Activated naive CD4-positive, alpha-beta T cell (primary cell): ENCODE results near the gene C3AR1.
"Not testable (repeated sequence)": the region's sequence is repeated elsewhere in the genome, so short reads cannot be mapped to it uniquely, and the experiment has no call there.

Source experiments
- DNase-seq, 4 experiments: peaks; one replicate each; lab custom pipeline; 2025; lab: John Stamatoyannopoulos, UW

The C3AR1 gene

DNA sequence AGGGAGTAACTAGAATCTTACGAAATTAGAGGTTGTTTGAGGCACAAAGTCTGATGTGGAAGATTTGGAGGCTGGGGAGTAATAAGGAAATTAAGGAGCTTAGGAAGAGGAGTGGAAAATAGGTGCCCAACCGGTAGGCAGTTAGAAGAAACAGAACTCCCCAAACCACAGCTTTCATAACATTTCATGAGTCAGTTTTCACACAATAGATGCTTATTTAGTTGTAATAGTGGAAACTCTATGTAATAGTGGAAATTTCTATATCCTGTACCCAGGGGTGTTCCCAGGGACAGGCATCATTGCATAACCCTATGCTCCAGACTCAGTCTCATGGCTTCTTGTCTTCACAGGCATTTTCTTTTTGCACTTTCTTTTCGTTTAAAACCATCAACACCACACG, 8.3 kb downstream of the C3AR1 start:
- DNase-seq, result no peak

DNA sequence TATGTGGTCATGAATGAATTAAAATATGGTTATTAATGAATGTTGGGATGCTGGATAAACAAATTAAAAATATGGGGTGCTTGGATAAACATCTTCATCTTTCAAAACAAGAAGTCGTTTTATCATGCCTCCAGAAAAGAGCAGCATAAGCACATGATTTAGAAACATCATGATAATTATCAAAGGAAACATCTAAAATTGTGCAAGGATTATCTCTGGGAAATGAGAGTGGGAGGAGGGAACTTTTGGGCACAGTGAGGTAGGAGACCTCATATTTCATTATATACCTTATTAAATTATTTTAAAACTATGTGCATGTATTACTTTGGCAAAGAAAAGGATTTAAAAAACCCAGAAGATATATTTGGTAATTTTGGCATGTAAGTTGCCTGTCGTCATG, 8.9 kb downstream of the C3AR1 start:
- DNase-seq, result no peak

DNA sequence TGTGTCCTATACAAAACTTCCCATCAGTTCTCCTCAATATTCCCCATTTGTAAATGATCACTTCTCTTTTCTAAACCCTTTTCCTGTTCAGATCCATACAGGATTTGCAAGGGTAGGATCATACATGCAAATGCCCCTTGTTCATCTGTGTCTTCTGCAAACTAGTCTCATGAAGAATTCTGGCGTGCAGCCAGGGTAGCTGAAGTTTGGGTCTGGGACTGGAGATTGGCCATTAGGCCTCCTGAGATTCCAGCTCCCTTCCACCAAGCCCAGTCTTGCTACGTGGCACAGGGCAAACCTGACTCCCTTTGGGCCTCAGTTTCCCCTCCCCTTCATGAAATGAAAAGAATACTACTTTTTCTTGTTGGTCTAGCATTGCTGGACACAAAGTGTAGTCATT, 11.3 kb downstream of the C3AR1 start:
- no peak for DNase-seq

DNA sequence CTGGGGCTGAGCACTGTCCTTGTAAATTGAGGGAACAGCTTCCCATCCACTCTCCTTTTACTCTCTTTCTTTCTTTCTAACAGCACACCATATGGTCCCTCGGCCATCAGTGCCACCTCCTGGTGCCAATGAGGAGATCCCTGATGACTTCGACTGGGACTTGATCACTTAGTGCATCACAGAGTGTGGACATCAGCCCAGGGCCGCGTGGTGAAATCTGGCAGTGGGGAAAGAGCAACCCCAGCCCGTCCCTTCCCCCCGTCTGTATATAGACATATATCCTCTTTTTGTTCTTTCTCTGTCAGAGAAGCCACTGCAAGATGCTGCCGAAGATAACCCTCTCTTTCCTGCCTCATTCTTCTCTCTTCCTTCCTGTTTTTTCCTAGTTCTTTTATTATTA, 13.5 kb downstream of the C3AR1 start:
- no peak for DNase-seq

DNA sequence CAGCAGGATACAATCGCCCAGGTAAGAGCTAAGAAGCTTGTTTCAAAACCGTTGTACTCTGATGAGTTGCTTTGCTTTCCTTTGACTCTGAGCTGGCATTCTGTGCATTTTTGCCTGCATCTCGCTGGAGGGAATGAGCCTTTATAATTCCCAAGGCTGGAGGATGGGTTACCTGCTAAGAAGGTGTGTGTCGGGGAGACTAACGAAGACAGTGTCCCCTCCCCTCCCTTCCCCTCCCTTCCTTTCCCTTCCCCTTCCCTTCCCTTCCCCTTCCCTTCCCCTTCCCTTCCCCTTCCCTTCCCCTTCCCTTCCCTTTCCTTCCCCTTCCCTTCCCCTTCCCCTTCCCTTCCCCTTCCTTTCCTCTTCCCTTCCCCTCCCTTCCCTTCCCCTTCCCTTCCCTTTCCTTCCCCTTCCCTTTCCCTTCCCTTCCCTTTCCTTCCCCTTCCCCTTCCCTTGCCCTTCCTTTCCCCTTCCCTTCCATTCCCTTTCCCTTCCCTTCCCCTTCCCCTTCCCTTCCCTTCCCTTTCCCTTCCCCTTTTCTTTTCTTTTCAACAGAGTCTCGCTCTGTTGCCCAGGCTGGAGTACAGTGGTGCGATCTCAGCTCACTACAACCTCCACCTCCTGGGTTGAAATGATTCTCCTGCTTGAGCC, 15.4 kb downstream of the C3AR1 start:
- no peak for DNase-seq

DNA sequence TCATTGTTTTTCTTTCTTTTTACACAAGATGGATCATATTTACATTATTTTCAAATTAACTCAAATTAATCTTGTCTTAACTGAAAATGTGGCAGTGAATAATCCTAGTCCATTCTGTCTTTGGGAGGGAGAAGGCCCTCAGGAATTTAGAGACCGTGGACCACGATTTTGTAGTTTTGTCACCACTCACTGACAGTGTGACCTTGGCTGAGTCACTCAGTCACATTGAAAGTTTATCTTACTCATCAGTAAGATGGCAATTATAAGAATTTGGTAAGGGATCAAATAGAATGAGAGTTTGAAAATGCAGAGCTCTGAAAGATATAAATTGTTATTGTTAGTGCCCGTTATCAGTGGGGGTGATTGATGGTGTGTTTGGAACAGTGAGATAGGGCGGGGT, 17.3 kb downstream of the C3AR1 start:
- DNase-seq, result no peak

DNA sequence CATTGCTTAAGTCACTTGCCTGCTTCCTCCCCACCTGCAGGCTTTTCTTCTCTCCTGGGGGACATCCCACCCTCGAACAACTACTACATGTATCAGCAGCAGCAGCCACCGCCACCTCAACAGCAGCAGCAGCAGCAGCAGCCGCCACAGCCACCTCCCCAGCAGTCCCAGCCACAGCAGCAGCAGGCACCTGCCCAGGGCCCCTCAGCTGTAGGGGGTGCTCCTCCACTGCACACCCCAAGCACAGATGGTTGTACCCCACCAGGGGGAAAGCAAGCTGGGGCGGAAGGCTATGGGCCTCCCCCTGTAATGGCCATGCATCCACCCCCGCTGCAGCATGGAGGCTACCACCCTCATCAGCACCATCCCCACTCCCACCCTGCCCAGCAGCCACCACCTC, 18.3 kb downstream of the C3AR1 start:
- no peak for DNase-seq

DNA sequence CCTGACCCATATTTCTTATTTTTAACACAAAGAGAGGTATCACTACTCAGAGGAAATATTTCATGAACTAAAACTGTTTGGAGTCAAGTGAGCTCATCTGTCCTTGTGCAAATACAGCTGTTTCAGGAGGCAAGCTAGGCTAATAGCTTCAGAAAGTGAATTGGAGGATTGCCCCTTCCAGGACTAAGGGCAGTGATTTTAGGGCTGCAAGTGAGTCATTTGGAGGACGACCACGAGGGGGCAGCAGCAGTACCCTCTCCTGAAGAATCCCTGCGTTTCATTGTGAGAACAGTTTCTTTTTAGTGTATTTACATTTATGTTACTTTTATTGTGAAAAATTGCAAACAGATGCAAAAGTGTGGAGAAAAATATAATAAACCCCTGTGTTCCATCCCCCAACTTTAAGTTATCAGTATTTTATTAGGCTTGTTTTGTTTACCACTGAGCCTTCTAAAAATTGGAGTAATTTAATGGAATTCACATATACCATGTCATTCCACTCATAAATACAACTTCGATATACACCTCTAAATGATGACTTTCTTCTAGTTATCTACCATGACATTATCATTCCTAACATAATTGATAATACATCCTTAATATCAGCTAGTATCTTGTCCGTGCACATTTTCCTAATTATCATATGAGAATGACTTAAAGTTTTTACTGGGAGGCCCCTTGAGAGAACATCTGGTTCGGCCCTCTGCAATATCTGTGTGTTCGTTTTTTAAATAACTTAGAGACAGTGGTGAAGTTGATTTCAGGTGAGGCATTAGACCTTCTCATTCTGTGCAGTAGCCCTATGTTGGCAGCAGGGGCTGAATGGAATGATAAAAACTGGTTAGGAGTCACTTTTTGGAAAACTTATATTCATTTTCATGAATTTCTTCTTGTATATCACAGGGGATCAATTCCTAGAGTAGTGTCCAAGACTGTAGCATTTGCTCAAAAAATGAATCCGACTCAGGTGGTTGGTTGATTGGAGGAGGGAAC, 19.9 kb downstream of the C3AR1 start:
- DNase-seq, result peak; percentile 50 to 78 (median 74)

DNA sequence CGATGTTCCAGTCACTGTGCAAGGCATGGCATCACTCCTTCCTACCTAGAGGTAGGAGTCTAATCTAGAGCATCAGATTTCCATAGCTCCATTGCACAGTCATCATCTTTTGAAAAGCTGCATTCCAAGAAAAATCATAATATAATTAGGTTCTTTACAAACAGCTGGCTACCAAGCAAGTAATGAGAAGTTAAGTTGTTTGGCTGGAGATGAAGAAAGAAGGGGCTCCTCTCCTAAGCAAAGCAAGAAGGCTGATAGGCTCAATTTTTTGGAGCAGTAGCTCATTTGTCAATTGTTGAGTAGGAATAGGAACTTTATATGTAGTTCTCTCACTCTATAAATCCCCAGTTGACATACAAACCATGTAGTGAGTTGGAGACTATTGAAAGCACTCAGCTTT, 25.4 kb downstream of the C3AR1 start:
- no peak for DNase-seq

DNA sequence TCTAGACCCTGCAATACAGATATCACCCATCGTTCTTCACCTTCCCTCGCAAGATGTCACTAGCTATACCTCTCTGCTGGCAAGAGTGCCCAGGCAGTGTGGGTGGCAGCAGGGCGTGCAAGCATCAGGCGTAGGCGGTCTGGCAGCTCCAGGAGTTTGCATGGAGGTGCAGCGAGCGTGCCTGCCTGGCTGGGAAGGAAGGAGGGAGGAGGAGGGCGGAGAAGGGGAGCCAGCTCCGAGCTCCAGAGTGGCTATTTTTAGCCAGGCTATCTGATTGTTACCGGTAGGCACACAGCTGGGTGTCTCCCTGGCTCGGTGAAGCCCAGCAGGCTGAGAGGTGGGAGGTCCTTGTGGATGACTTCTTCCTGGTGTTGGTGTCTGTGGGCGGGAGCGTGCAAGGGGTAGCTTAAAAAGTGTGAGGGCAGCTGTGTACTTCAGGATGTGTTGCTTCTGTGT, 27.5 kb downstream of the C3AR1 start:
- peak in 1 of 4 experiments; percentile 9 for DNase-seq

DNA sequence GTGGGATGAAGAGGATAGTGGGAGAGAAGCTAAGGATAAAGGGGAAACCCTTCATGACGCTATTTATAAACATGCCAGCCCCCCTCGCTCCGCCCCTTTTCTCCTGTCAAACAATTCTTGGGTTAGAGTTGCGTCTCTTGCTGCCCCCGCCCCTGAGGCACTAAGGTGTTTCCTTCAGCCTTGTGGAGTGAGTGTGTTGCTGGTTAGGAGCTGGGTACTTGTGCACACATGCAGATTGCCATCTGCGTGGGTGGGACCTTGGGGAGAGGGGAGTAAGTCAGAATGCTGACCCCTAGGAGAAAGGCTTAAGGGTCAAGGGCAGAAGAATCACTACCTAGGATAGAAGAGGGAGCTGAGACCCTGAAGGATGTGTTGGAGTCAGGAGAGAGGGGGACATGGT, 28.2 kb downstream of the C3AR1 start:
- no peak for DNase-seq

DNA sequence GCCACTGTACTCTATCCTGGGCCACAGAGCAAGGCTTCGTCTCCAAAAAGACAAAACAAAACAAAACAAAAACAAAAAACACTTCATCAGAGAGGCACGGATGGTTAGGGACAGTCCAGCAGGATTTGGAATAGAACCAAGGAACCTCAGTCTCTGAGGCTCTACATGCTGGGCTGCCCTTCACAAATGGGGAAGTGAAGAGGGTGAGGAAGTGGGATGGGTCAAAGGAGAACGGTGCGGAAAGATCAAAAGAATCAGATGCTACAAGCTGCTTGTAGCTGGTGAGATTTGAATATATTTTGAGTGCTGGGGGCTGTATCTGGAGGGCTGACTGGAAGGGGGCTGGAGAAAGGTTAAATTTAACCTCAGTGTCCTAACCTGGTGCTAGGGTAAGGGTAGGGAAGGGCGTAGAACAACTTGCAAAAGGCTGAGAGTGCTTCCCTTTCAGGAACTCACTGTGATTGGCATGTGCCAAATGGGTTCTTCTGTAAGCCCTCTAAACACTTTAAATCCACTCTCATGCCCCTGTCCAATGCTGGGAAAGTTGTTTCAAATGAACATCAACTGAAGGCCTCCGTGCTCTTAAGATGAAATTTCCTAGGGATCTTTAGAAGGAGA, 29.0 kb downstream of the C3AR1 start:
- DNase-seq, result no peak

DNA sequence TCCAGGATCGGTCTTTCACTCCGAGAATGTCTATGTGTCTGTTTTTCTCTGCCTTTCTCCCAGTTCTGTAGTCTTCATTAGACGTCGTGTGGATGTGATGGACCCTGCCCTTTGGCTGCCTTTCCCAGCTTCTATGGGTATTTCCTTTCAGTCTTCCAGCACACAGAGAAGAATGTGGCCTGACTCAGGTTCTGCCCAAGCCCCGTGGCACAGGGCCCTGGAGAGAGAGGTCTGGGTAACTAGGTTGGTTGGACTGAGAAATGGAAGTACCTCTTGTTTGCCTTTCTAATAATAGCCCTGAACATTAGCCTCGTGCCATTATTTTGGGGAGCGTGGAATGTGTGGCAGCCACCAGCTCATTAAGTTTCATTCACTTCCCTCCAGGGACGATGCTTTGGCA, 29.8 kb downstream of the C3AR1 start:
- no peak for DNase-seq

DNA sequence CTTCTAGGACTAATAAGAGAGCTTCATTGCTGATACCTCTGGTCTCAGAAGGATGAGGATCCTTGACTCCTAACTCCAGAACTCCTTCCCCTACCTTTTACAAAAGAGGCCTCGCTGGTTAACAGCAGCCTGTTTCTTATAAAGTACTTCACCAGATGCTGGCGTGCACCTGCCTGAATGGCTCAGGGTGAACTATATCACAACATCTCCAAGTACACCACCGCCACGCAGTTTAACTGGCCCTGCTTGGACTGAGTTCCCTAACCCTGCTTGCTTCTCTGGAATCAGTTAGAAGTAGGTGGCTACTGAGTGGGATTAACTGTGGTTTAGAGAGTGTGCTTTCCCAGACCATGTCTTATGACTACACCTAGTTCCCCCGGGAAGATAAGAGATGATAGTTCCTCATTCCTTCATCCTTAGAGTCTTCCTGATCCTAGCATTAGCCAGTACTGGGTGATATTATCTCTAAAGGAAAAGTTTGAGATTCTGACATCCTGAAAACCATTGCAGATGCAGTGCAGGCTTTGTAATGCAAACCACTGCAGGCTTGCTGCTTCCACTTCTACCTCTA, 30.6 kb downstream of the C3AR1 start:
- no peak for DNase-seq

DNA sequence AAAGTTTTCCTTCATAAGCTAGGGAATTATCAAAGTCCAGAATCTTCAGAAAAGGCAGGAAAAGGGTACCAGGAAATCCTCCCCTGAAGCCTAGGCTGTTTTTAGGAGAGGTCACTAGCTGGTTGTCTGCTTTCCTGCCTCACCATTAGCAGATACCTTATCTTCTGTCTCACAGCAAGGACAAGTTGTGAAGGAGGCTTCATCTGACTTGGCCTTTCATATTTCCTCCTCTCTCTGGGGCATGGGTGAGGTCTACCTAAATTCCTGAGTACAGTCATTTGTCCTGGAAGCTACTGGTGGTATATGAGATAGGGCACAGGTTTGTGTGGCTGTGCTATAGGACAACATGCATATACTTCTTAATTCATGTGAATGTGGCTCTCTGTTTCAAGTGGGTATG, 31.4 kb downstream of the C3AR1 start:
- no peak for DNase-seq

DNA sequence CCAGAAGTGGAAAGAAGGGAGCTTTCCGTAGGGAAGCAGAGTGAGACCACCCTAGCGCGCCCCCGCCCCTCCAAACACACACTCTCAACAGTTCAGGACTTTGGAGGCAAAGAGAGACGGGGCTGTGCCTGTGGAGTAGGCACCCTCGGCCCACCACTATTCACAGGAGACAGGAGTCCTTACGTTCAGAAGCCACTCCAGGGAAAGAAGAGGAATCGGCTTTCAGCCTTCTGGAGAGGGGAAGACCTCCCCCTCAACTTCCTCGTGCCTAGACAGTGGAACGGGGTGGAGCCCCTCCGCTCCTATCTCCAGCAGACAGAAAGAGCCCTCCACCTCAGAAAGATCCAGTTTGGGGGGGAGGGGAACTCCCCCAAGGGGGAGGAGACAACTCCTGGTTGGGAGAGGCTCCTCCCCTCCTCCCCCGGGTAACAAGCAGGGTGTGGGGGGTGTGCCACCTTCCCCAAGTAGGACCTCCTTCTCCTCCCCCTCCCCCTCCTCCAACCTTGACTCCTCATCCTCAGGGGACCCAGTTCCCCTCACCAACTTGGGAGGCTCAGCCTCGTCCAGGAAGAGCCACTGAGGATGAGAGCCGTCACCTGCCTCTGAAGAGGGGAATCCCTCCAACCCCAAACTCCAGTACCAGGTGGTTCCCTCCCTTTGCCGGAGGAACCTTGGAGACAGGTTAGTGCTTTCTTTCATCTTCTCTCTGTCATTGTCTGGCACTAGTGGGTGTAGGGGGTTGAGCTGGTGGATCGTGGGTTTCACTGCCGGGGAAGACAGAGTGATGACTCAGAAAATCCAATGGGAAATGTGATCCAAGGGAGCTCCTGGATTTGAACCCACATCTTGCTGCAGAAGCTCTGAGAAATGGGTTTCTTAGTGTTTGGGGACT, 32.8 kb downstream of the C3AR1 start:
- no peak for DNase-seq

DNA sequence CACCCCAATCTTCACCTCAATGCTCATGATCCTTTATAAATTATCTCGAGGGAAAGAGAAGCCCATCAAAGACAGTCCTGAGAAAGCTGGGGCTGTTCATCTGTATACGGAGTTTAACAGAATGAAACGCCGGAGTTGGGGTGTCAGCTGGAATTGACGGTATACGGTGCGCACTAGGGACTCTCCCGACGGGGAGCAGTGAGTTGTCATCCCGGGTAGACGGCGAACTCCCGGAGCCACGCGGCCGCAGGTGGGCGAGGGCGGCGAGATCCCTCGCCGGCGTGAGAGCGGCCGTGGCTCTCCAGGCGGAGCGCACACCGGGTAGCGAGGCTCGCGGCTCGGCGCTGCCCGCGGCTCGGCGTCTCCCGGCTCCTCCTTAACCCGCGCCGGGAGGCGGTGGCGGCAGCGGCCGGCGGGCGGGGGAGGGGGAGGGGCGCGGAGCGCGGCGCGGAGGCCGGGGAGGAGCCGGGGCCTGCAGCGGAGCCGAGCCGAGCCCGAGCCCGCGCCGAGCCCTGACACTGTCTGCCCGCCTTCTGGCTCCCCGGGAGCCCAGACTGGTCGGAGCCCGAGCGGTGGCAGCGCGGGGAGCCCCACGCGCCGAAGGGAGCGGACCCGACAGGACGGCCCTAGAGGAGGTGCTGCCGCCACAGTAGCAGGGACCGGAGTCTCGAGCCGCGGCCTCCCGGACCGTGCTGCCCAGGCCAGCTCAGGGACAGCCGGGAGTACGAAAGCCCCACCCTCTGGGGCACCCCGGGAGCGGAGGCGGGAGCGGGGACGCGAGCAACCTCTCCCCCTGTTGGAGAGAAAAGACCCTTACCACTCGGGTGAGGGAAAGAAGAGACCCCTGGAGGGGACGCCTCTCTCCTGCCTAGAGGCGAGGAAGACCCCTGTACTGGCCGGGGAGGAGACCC, 33.7 kb downstream of the C3AR1 start, which contains the start of gene FOXJ2:
Gene FOXJ2, plus strand, starts transcription at position 475 of the 911 bp plus-strand sequence. CDS start 7,117 bp downstream, outside the sequence.
- peak; percentile 49 to 84 (median 65) for DNase-seq

DNA sequence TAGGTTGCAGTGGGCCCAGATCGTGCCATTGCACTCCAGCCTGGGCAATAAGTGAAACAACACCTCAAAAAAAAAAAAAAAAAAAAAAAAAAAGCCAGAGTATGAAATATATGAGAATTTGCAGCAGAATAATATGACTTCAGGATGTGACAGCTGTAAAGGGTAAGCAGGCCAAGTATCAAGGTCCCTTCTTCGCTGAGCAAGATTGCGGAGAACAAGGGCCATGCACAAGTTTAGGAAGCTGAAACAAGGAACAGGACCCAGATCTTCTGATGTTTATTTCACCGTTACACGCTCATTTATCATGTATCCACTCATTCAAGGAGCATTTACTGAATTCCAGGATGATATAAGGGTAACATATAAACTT, 34.3 kb downstream of the C3AR1 start:
- DNase-seq, result no peak

DNA sequence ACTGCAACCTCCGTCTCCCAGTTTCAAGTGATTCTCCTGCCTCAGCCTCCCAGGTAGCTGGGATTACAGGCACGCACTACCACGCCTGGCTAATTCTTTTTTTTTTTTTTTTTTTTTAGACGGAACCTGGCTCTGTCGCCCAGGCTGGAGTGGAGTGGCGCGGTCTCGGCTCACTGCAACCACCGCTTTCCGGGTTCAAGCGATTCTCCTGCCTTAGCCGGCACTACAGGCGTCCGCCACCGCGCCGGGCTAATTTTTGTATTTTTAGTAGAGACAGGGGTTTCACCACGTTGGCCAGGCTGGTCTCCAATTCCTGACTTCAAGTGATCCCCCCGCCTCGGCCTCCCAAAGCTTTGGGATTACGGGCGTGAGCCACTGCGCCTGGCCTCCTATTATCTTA, 35.1 kb downstream of the C3AR1 start:
- DNase-seq, result not testable (repeated sequence)

DNA sequence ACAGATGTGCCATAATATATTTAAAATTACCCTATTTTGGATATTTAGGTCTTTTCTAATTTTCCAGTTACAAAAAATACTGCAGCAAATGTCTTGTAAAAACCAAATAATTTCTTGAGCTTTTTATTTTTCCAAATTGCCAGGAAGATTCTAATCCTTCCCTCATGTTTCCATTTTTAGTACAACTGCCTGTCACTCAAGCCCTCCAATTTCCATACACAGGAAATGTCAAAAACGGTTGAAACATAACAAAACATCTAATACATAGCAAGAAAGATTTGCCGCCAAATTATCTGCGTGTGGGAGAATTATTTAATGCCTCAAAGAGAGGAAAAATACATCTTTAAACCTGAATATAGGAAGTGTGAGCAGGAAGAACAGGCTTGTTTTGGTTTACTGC, 36.0 kb downstream of the C3AR1 start:
- no peak for DNase-seq
